SK-N-SH treated with all-trans-retinoic acid at 6 μM for 48 hours (cell line): ENCODE data around the gene ABR.

Source experiments
- ATAC-seq: fragments of 200-7000 bp; cut with Tn5 transposase; 3 replicates; pipeline ENCODE4 v1.9.1; 2020; ENCODE audit warnings: mild to moderate bottlenecking, moderate library complexity
- ARNTL ChIP-seq: fragments of 450-650 bp; formaldehyde crosslinking; IDR thresholded peaks from 2 replicates; pipeline ENCODE4 v1.5.0; 2020; ENCODE audit warnings: low read depth, mild to moderate bottlenecking, moderate library complexity, borderline replicate concordance
- BACH2 ChIP-seq: fragments of 250-450 bp; sonication (Bioruptor Pico); IDR thresholded peaks from 2 replicates; pipeline ENCODE4 v1.9.0; 2021; ENCODE audit warnings: mild to moderate bottlenecking, borderline replicate concordance
- CREB5 ChIP-seq: fragments of 250-450 bp; sonication (Bioruptor Pico); IDR thresholded peaks from 2 replicates; pipeline ENCODE4 v1.5.1; 2020; ENCODE audit warnings: low read depth, mild to moderate bottlenecking, moderate library complexity
- CSDC2 ChIP-seq: fragments of 250-450 bp; sonication (Bioruptor Pico); IDR thresholded peaks from 2 replicates; pipeline ENCODE4 v1.5.0; 2020; ENCODE audit warnings: mild to moderate bottlenecking, moderate library complexity
- ESRRG ChIP-seq: fragments of 250-450 bp; sonication (Bioruptor Pico); IDR thresholded peaks from 2 replicates; pipeline ENCODE4 v1.6.1; 2021; ENCODE audit warnings: mild to moderate bottlenecking
- ISL1 ChIP-seq: fragments of 250-450 bp; sonication (Bioruptor Pico); IDR thresholded peaks from 2 replicates; pipeline ENCODE4 v2.1.2; 2022; ENCODE audit warnings: mild to moderate bottlenecking, moderate library complexity
- OSR1 ChIP-seq: fragments of 250-450 bp; sonication (Bioruptor Pico); IDR thresholded peaks from 2 replicates; pipeline ENCODE4 v1.8.0; 2022; ENCODE audit warnings: moderate library complexity, mild to moderate bottlenecking, inconsistent platforms
- PATZ1 ChIP-seq: fragments of 250-450 bp; sonication (Bioruptor Pico); IDR thresholded peaks from 2 replicates; pipeline ENCODE4 v1.8.0; 2020; ENCODE audit warnings: mild to moderate bottlenecking, moderate library complexity, borderline replicate concordance
- POU6F1 ChIP-seq: fragments of 250-450 bp; sonication (Bioruptor Pico); IDR thresholded peaks from 2 replicates; pipeline ENCODE4 v1.8.0; 2021; ENCODE audit warnings: low read depth, mild to moderate bottlenecking, moderate library complexity, borderline replicate concordance
- PPARA ChIP-seq: fragments of 250-450 bp; sonication (Bioruptor Pico); IDR thresholded peaks from 2 replicates; pipeline ENCODE4 v1.5.0; 2020; ENCODE audit warnings: mild to moderate bottlenecking, borderline replicate concordance
- RARB ChIP-seq: fragments of 250-450 bp; sonication (Bioruptor Pico); IDR thresholded peaks from 2 replicates; pipeline ENCODE4 v1.8.0; 2021; ENCODE audit warnings: mild to moderate bottlenecking, moderate library complexity
- SNAI2 ChIP-seq: fragments of 250-450 bp; sonication (Bioruptor Pico); IDR thresholded peaks from 2 replicates; pipeline ENCODE4 v1.5.0; 2020; ENCODE audit warnings: mild to moderate bottlenecking, moderate library complexity
- TCF4 ChIP-seq: fragments of 250-450 bp; sonication (Bioruptor Pico); IDR thresholded peaks from 2 replicates; pipeline ENCODE4 v1.8.0; 2021; ENCODE audit warnings: mild to moderate bottlenecking, moderate library complexity, borderline replicate concordance
- TSHZ2 ChIP-seq: fragments of 250-450 bp; sonication (Bioruptor Pico); IDR thresholded peaks from 2 replicates; pipeline ENCODE4 v1.5.0; 2020; ENCODE audit warnings: mild to moderate bottlenecking, moderate library complexity
- ZC3H10 ChIP-seq: fragments of 250-450 bp; sonication (Bioruptor Pico); IDR thresholded peaks from 2 replicates; pipeline ENCODE4 v1.5.1; 2021; ENCODE audit warnings: mild to moderate bottlenecking, moderate library complexity
- ZFP3 ChIP-seq: fragments of 250-450 bp; sonication (Bioruptor Pico); IDR thresholded peaks from 2 replicates; pipeline ENCODE4 v1.5.0; 2020; ENCODE audit warnings: mild to moderate bottlenecking, moderate library complexity
- ZFP30 ChIP-seq: fragments of 450-650 bp; formaldehyde crosslinking; IDR thresholded peaks from 2 replicates; pipeline ENCODE4 v1.5.0; 2022; ENCODE audit warnings: mild to moderate bottlenecking, moderate library complexity
- ZNF565 ChIP-seq: fragments of 450-650 bp; formaldehyde crosslinking; conservative IDR thresholded peaks from 2 replicates; pipeline ENCODE4 v1.5.0; 2020; ENCODE audit warnings: low read depth, mild to moderate bottlenecking, moderate library complexity
- ZNF70 ChIP-seq: fragments of 450-650 bp; formaldehyde crosslinking; IDR thresholded peaks from 2 replicates; pipeline ENCODE4 v1.5.0; 2020; ENCODE audit warnings: mild to moderate bottlenecking, moderate library complexity

Gene ABR

GRCh38 chr17:1224330-1224729 is 44.5 kb upstream of the ABR start (continued):
- no peak for TF ChIP-seq PPARA

- no peak for TF ChIP-seq RARB (CRISPR knock-in tag)
- no peak for TF ChIP-seq BACH2 (CRISPR knock-in tag)
- no peak for TF ChIP-seq CSDC2 (CRISPR knock-in tag)
- TF ChIP-seq CREB5 (CRISPR knock-in tag): no peak
- TF ChIP-seq SNAI2 (CRISPR knock-in tag): no peak
- TF ChIP-seq TCF4: no peak
- TF ChIP-seq POU6F1: no peak
- TF ChIP-seq PATZ1 (CRISPR knock-in tag): no peak
- no peak for TF ChIP-seq ESRRG
- TF ChIP-seq TSHZ2 (CRISPR knock-in tag): no peak
- no peak for TF ChIP-seq ZFP3 (CRISPR knock-in tag)
- TF ChIP-seq ARNTL (CRISPR knock-in tag): no peak
- no peak for TF ChIP-seq ZNF565 (CRISPR knock-in tag)
- TF ChIP-seq OSR1 (CRISPR knock-in tag): no peak
- TF ChIP-seq ZFP30 (CRISPR knock-in tag): no peak
- TF ChIP-seq ZC3H10 (CRISPR knock-in tag): no peak
- ATAC-seq: no peak
Observed at GRCh38 chr17:1223662-1224061, 43.9 kb upstream of the ABR start.

- ATAC-seq: no peak
- TF ChIP-seq CREB5 (CRISPR knock-in tag): no peak
- no peak for TF ChIP-seq RARB (CRISPR knock-in tag)
- TF ChIP-seq ESRRG: no peak
- no peak for TF ChIP-seq PPARA
- TF ChIP-seq TCF4: no peak
- no peak for TF ChIP-seq ZC3H10 (CRISPR knock-in tag)
- TF ChIP-seq BACH2 (CRISPR knock-in tag): no peak
- TF ChIP-seq OSR1 (CRISPR knock-in tag): no peak
- TF ChIP-seq ISL1: no peak
- TF ChIP-seq SNAI2 (CRISPR knock-in tag): no peak
- no peak for TF ChIP-seq PATZ1 (CRISPR knock-in tag)
- TF ChIP-seq ARNTL (CRISPR knock-in tag): no peak
- no peak for TF ChIP-seq ZFP30 (CRISPR knock-in tag)
- TF ChIP-seq ZFP3 (CRISPR knock-in tag): no peak
- TF ChIP-seq ZNF70 (CRISPR knock-in tag): no peak
- TF ChIP-seq, all 23 proteins: peak for 0
Observed at GRCh38 chr17:1222321-1222720, 42.5 kb upstream of the ABR start.
